ENCODE measurements around the gene ZNF516. TPM values are rescaled to one million over a fixed set of nuclear protein-coding genes. Genes with fewer than 3 reads are reported as not detected.
A peak's percentile ranks its signal among the peaks of the same experiment; 100 is the strongest.

ZNF516 gene
- total RNA-seq, 1 donor from 2014 or later: 26.7 TPM

- peak; percentile 16 for DNase-seq (ENCODE audit: low read depth)
These were observed 130.5 kb downstream of the ZNF516 start for GRCh38 chr18:76364282-76365259.

GRCh38 chr18:76363436-76364120 is 131.5 kb downstream of the ZNF516 start:
- no peak for DNase-seq (ENCODE audit: low read depth)

GRCh38 chr18:76362676-76363075 is 132.4 kb downstream of the ZNF516 start:
- no peak for DNase-seq (ENCODE audit: low read depth)

GRCh38 chr18:76361219-76361618 is 133.8 kb downstream of the ZNF516 start:
- DNase-seq (ENCODE audit: low read depth): no peak

GRCh38 chr18:76359909-76360308 is 135.1 kb downstream of the ZNF516 start:
- no peak for DNase-seq (ENCODE audit: low read depth)

- DNase-seq (ENCODE audit: low read depth): no peak
These were observed 136.3 kb downstream of the ZNF516 start for GRCh38 chr18:76358774-76359173.

- no peak for DNase-seq (ENCODE audit: low read depth)
These were observed 137.3 kb downstream of the ZNF516 start for GRCh38 chr18:76357585-76358260.

GRCh38 chr18:76357174-76357573 is 137.9 kb downstream of the ZNF516 start:
- DNase-seq (ENCODE audit: low read depth): no peak

- DNase-seq (ENCODE audit: low read depth): no peak
These were observed 138.4 kb downstream of the ZNF516 start for GRCh38 chr18:76356666-76357065.

- DNase-seq (ENCODE audit: low read depth): peak; percentile 32
These were observed 140.7 kb downstream of the ZNF516 start for GRCh38 chr18:76354348-76354747.

GRCh38 chr18:76353500-76353899 is 141.5 kb downstream of the ZNF516 start:
- no peak for DNase-seq (ENCODE audit: low read depth)

GRCh38 chr18:76353046-76353445 is 142.0 kb downstream of the ZNF516 start:
- DNase-seq (ENCODE audit: low read depth): no peak

GRCh38 chr18:76351961-76352581 is 143.0 kb downstream of the ZNF516 start:
- DNase-seq (ENCODE audit: low read depth): peak; percentile 89

GRCh38 chr18:76350134-76351025 is 144.7 kb downstream of the ZNF516 start:
- no peak for DNase-seq (ENCODE audit: low read depth)

- DNase-seq (ENCODE audit: low read depth): peak; percentile 52
These were observed 145.9 kb downstream of the ZNF516 start for GRCh38 chr18:76349067-76349715.

- DNase-seq (ENCODE audit: low read depth): no peak
These were observed 146.6 kb downstream of the ZNF516 start for GRCh38 chr18:76348267-76349066.

GRCh38 chr18:76347341-76347740 is 147.7 kb downstream of the ZNF516 start:
- DNase-seq (ENCODE audit: low read depth): no peak

- no peak for DNase-seq (ENCODE audit: low read depth)
These were observed 148.4 kb downstream of the ZNF516 start for GRCh38 chr18:76346490-76347130.

GRCh38 chr18:76345901-76346300 is 149.1 kb downstream of the ZNF516 start:
- DNase-seq (ENCODE audit: low read depth): no peak
